ENCODE measurements around the gene TOX3.

GRCh38 chr16:52399116-52399515, 147.8 kb downstream of the TOX3 start:
- TF ChIP-seq CTCF (IDR thresholded peaks at IDR 0.05; ENCODE audit: control extremely low read depth in 1 of 3, insufficient read depth in 1 of 3, low read depth in 1 of 3, low read length in 3 of 3) (no peak), ATF2 (IDR thresholded peaks at IDR 0.05; ENCODE audit: low read length) (no peak), TAF1 (IDR thresholded peaks at IDR 0.05; ENCODE audit: low read depth, low read length) (no peak), MAX (IDR thresholded peaks at IDR 0.05) (no peak; the same call in 1 of the 2 replicates)

Data from H1 (cell line).